Stimulated activated CD8-positive, alpha-beta memory T cell treated with anti-CD3 and anti-CD28 coated beads, Interleukin-2, amount 100 ng/mL, for 1 hour (primary cell): ENCODE data around the gene SNX9.
"Not testable (repeated sequence)": the region's sequence is repeated elsewhere in the genome, so short reads cannot be mapped to it uniquely, and the experiment has no call there.

ENCODE experiments used
- DNase-seq, 2 donors: peaks; one replicate each; pipeline ENCODE4 v3.0.0-alpha.2; 2020; ENCODE audit warnings: low read depth in 2 of 2

Gene SNX9

GRCh38 chr6:157858664-157859063 lies 35.6 kb downstream of the SNX9 start:
- not testable (repeated sequence) for DNase-seq

GRCh38 chr6:157859775-157860504 lies 36.9 kb downstream of the SNX9 start:
- no peak for DNase-seq

GRCh38 chr6:157860505-157860991 lies 37.5 kb downstream of the SNX9 start:
- DNase-seq, result no peak

GRCh38 chr6:157861184-157861583 lies 38.1 kb downstream of the SNX9 start:
- no peak for DNase-seq

- DNase-seq, result no peak
Measured at GRCh38 chr6:157861814-157862213, 38.8 kb downstream of the SNX9 start.

GRCh38 chr6:157862706-157863105 lies 39.7 kb downstream of the SNX9 start:
- no peak for DNase-seq

- DNase-seq, result no peak
Measured at GRCh38 chr6:157864185-157864761, 41.2 kb downstream of the SNX9 start.

GRCh38 chr6:157865249-157865648 lies 42.2 kb downstream of the SNX9 start:
- no peak for DNase-seq

GRCh38 chr6:157867155-157867559 lies 44.1 kb downstream of the SNX9 start:
- DNase-seq, result no peak

GRCh38 chr6:157867981-157868380 lies 44.9 kb downstream of the SNX9 start:
- no peak for DNase-seq

- no peak for DNase-seq
Measured at GRCh38 chr6:157868835-157869234, 45.8 kb downstream of the SNX9 start.

GRCh38 chr6:157869673-157870302 lies 46.7 kb downstream of the SNX9 start:
- no peak for DNase-seq

- DNase-seq, result peak; percentile 65 to 70
Measured at GRCh38 chr6:157873735-157874344, 50.8 kb downstream of the SNX9 start.

GRCh38 chr6:157877149-157877548 lies 54.1 kb downstream of the SNX9 start:
- no peak for DNase-seq

- no peak for DNase-seq
Measured at GRCh38 chr6:157877573-157878438, 54.8 kb downstream of the SNX9 start.

- no peak for DNase-seq
Measured at GRCh38 chr6:157879034-157879872, 56.2 kb downstream of the SNX9 start.

GRCh38 chr6:157879873-157880254 lies 56.8 kb downstream of the SNX9 start:
- no peak for DNase-seq

- no peak for DNase-seq
Measured at GRCh38 chr6:157880534-157880933, 57.5 kb downstream of the SNX9 start.

GRCh38 chr6:157881342-157881741 lies 58.3 kb downstream of the SNX9 start:
- no peak for DNase-seq

- no peak for DNase-seq
Measured at GRCh38 chr6:157884756-157885155, 61.7 kb downstream of the SNX9 start.
